Fibroblast of pulmonary artery (primary cell): ENCODE measurements around the gene SLC43A1.

Source experiments
- DNase-seq: peaks from one replicate; pipeline ENCODE4 v3.0.0-alpha.2; 2010; ENCODE audit warnings: low read depth
- H3K4me3 ChIP-seq: replicated peaks from 2 replicates; pipeline ENCODE4 v1.5.1; 2011; ENCODE audit warnings: low read depth, mild to moderate bottlenecking, control low read depth, low read length, moderate library complexity
- CTCF ChIP-seq: IDR thresholded peaks from 2 replicates; pipeline ENCODE4 v1.5.1; 2011; ENCODE audit warnings: mild to moderate bottlenecking, control low read depth, low read length, inconsistent platforms; ENCODE audit errors: missing control alignments

The SLC43A1 gene

GRCh38 chr11:57438345-57439285 lies 76.9 kb downstream of the SLC43A1 start:
- TF ChIP-seq CTCF: no peak
- no peak for DNase-seq
- no peak overlapping the region for H3K4me3 ChIP-seq

GRCh38 chr11:57436031-57436430 lies 79.5 kb downstream of the SLC43A1 start:
- H3K4me3 ChIP-seq: no peak overlapping the region
- no peak for DNase-seq
- no peak for TF ChIP-seq CTCF

GRCh38 chr11:57434640-57435546 lies 80.6 kb downstream of the SLC43A1 start:
- DNase-seq: peak; percentile 98
- TF ChIP-seq CTCF: no peak
- no peak overlapping the region for H3K4me3 ChIP-seq
